Omental fat pad (tissue), 4 donors: ENCODE results near the gene SUPT5H. TPM values are rescaled to one million over a fixed set of nuclear protein-coding genes. Genes with fewer than 3 reads are reported as not detected.

ENCODE experiments used
- ATAC-seq: fragments of 150-250 bp; one replicate; pipeline ENCODE4 v1.9.1; 2016; ENCODE audit warnings: mild to moderate bottlenecking, moderate library complexity; ENCODE audit not compliant: low FRiP score
- DNase-seq: peaks from one replicate; pipeline ENCODE4 v3.0.0-alpha.2; 2019; ENCODE audit warnings: low spot score
- total RNA-seq, 4 donors: library from RNA; depleted of rRNA; stranded (reverse); fragments of >200 nt; gene quantifications; one replicate each; pipeline ENCODE4 v1.1.0, GENCODE V29; 2016
- TF ChIP-seq, protein P1 (sequence below), 3 donors: fragments of 450-650 bp; IDR thresholded peaks; one replicate each; pipeline ENCODE4 v1.5.1; 2016 to 2017; ENCODE audit warnings: antibody characterized with exemption in 3 of 3, mild to moderate bottlenecking in 3 of 3, moderate library complexity in 2 of 3

Gene SUPT5H
- total RNA-seq, 4 donors from 2014 or later = 62.2 to 102 (median 73.3) TPM

DNA sequence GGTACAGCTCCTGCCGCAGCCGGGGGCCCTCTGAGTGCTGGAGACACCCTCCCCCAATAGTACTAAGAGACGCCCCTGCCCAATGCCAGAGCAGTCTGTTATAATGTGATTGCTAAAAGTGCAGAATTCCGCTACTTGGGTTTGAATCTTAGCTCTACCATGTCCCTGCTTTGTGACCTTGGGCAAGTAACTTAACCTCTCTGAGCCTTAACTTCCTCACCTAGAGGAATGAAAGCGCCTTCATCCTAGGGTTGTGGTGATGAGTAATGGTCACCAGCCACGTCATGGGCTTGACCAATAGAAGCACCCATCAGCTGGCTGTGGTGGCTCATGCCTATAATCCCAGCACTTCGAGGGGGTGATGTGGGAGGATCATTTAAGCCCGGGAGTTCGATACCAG lies 26.4 kb upstream of the SUPT5H start:
- no peak for ATAC-seq
- no peak for DNase-seq
- TF ChIP-seq, protein P1, sequence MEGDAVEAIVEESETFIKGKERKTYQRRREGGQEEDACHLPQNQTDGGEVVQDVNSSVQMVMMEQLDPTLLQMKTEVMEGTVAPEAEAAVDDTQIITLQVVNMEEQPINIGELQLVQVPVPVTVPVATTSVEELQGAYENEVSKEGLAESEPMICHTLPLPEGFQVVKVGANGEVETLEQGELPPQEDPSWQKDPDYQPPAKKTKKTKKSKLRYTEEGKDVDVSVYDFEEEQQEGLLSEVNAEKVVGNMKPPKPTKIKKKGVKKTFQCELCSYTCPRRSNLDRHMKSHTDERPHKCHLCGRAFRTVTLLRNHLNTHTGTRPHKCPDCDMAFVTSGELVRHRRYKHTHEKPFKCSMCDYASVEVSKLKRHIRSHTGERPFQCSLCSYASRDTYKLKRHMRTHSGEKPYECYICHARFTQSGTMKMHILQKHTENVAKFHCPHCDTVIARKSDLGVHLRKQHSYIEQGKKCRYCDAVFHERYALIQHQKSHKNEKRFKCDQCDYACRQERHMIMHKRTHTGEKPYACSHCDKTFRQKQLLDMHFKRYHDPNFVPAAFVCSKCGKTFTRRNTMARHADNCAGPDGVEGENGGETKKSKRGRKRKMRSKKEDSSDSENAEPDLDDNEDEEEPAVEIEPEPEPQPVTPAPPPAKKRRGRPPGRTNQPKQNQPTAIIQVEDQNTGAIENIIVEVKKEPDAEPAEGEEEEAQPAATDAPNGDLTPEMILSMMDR (IDR thresholded peaks at IDR 0.05) = no peak

DNA sequence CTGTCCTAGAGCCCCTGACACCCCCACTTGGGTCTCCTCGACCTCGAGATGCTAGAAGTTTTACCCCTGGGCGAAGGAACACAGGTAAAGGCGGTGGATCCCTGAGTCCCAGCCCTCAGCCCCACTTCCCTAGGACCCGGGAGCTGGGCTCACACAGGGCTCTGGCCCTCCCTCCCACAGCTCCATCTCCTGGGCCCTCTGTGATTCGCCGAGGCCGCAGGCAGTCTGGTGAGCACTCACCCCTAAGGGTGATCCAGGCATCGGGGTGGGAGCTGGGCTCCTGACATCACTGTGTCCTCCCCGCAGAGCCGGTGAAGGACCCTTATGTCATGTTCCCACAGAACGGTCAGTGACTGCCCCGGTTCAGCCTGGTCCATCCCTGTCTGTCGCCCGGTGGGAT lies 24.6 kb upstream of the SUPT5H start:
- no peak for ATAC-seq
- TF ChIP-seq, protein P1 (IDR thresholded peaks at IDR 0.05) = no peak
- no peak for DNase-seq

DNA sequence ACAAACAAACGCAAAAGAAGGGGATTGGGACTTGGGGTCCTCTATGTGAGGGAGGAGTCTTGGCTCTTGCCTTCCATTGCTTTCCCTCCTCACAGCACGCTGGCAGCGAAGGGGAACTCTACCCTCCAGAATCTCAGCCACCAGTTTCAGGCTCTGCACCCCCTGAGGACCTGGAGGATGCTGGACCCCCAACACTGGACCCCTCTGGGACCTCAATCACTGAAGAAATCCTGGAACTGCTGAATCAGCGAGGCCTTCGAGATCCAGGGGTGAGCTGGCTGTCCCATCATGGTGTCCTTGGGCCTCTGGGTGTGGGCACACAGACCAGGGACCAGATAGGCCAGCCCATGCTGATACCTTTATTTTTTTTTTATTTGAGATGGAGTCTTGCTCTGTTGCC lies 23.4 kb upstream of the SUPT5H start:
- no peak for DNase-seq
- ATAC-seq = no peak
- TF ChIP-seq, protein P1 (IDR thresholded peaks at IDR 0.05) = no peak

DNA sequence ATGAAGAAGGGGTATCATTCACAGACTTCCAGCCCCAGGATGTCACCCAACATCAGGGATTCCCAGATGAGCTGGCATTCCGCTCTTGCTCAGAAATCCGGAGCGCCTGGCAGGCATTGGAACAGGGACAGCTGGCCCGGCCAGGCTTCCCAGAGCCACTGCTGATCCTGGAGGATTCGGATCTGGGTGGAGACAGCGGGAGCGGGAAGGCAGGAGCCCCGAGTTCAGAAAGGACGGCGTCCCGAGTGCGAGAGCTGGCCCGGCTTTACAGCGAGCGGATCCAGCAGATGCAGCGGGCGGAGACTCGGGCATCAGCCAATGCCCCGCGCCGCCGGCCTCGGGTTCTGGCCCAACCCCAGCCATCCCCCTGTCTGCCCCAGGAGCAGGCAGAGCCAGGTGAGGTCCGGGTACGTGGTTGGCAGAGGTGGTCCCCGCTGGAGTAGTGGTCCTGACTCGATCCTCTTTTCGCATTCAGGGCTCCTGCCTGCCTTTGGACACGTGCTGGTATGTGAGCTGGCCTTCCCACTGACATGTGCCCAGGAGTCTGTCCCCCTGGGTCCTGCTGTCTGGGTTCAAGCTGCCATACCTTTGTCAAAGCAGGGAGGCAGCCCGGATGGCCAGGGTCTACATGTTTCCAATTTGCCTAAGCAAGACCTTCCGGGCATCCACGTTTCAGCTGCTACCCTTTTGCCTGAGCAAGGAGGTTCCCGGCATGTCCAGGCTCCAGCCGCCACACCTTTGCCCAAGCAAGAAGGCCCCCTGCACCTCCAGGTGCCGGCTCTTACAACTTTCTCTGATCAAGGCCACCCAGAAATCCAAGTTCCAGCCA lies 21.9 kb upstream of the SUPT5H start:
- TF ChIP-seq, protein P1 (IDR thresholded peaks at IDR 0.05) = no peak
- no peak for DNase-seq
- no peak for ATAC-seq

DNA sequence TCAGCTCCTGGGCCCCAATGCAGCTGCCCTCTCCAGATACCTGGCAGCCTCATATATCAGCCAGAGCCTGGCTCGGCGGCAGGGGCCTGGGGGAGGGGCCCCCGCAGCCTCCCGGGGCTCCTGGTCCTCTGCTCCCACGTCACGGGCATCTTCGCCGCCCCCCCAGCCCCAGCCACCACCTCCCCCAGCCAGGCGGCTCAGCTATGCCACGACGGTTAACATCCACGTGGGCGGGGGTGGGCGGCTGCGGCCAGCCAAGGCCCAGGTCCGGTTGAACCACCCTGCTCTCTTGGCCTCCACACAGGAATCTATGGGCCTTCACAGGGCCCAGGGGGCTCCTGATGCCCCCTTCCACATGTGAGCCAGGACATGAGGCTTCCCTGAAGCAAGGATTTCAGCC lies 20.4 kb upstream of the SUPT5H start:
- DNase-seq = no peak
- ATAC-seq = no peak

DNA sequence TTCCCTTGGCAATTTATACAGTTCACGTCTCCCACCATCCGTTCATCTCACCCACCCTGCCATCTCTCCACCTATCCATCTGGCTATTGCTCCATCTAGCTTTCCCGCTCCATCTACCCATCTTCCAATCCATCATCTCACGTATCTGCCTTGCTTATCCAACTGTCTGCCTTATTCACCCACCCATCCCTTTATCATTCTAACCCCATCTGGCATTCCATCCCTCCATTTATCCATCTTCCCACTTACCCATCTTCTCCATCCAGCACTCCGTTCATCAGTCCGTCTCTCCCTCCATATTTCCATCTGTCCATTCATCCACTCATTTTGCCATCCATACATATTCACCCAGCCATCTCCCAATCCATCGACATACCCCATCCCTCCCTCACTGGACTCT lies 19.6 kb upstream of the SUPT5H start:
- no peak for ATAC-seq
- DNase-seq = no peak
- TF ChIP-seq, protein P1 (IDR thresholded peaks at IDR 0.05) = no peak

More for the DNA sequence above, 20.4 kb upstream of the SUPT5H start:
- TF ChIP-seq, protein P1 (IDR thresholded peaks at IDR 0.05) = no peak

DNA sequence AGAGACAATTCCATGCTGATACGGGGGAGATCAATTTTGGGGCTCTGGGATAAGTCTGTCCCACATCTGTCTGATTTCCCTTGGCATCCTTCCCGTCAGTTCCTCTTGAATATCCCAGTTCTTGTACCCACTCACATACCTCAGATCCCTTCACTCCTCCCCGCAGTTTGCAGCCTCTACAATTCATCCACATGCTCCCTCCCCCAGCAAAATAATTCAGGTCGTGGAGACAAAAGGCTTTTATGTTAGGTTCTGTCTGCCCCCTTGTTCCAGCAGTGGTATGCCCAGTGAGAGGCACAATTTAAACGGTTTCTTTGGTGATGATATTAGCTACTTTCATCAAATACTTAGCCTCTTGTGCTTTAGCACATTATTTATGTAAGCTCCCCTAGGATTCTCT lies 19.2 kb upstream of the SUPT5H start:
- DNase-seq = no peak
- TF ChIP-seq, protein P1 (IDR thresholded peaks at IDR 0.05) = no peak
- no peak for ATAC-seq
